Hematopoietic multipotent progenitor cell treated with erythropoietin and hydrocortisone succinate and interleukin-3 and kit ligand, for 8 days (in vitro differentiated cells): ENCODE results near the gene SLC7A7.
"Not testable (repeated sequence)": the region's sequence is repeated elsewhere in the genome, so short reads cannot be mapped to it uniquely, and the experiment has no call there.

Experiments
- DNase-seq: peaks from one replicate; pipeline ENCODE4 v3.0.0-alpha.2; 2015

Gene SLC7A7

GRCh38 chr14:22843123-22843925, 28.1 kb upstream of the SLC7A7 start:
- no peak for DNase-seq

GRCh38 chr14:22842211-22843122, 27.2 kb upstream of the SLC7A7 start:
- DNase-seq, result no peak

- DNase-seq, result no peak
These were observed 26.5 kb upstream of the SLC7A7 start for GRCh38 chr14:22841769-22842168.

GRCh38 chr14:22841311-22841710, 26.1 kb upstream of the SLC7A7 start:
- DNase-seq, result no peak

- DNase-seq, result no peak
These were observed 24.0 kb upstream of the SLC7A7 start for GRCh38 chr14:22839159-22839779.

- peak; percentile 28 for DNase-seq
These were observed 23.4 kb upstream of the SLC7A7 start for GRCh38 chr14:22838631-22839041.

GRCh38 chr14:22837750-22838538, 22.7 kb upstream of the SLC7A7 start:
- no peak for DNase-seq

GRCh38 chr14:22837114-22837749, 22.0 kb upstream of the SLC7A7 start:
- peak; percentile 62 for DNase-seq

- DNase-seq, result peak; percentile 39
These were observed 21.3 kb upstream of the SLC7A7 start, which contains the start of gene MMP14 for GRCh38 chr14:22836301-22837113. Gene MMP14, plus strand, starts transcription at chr14:22836585. Its CDS starts 233 bp downstream, at chr14:22836818.

- no peak for DNase-seq
These were observed 20.3 kb upstream of the SLC7A7 start for GRCh38 chr14:22835505-22835904.

- DNase-seq, result peak; percentile 32
These were observed 15.3 kb upstream of the SLC7A7 start for GRCh38 chr14:22830443-22831010.

GRCh38 chr14:22829661-22830442, 14.6 kb upstream of the SLC7A7 start, which contains the start of gene MRPL52:
Gene MRPL52, plus strand, starts transcription at chr14:22829887. Its CDS starts 26 bp downstream, at chr14:22829913.
- peak; percentile 94 for DNase-seq

- not testable (repeated sequence) for DNase-seq
These were observed 13.9 kb upstream of the SLC7A7 start for GRCh38 chr14:22829076-22829660.

- DNase-seq, result peak; percentile 60
These were observed 9.6 kb upstream of the SLC7A7 start for GRCh38 chr14:22824711-22825359.

GRCh38 chr14:22822571-22823098, 7.4 kb upstream of the SLC7A7 start:
- peak; percentile 77 for DNase-seq

- no peak for DNase-seq
These were observed 6.9 kb upstream of the SLC7A7 start for GRCh38 chr14:22822016-22822570.

- DNase-seq, result no peak
These were observed 6.2 kb upstream of the SLC7A7 start for GRCh38 chr14:22821193-22822015.
